ENCODE measurements around the gene CCDC148.

CCDC148 gene

GRCh38 chr2:158174956-158175355 is 281.6 kb downstream of the CCDC148 start:
- H3K4me3 Mint-ChIP-seq = no peak overlapping the region
- H3K27ac Mint-ChIP-seq = no peak overlapping the region
- H3K36me3 Mint-ChIP-seq (ENCODE audit: low read depth) = no peaks in the 10 kb centered on the region
- H3K4me1 Mint-ChIP-seq (ENCODE audit: low read depth) = no peaks in the 10 kb centered on the region
- DNase-seq = no peak
- no peaks in the 10 kb centered on the region for H3K9me3 Mint-ChIP-seq
- H3K27me3 Mint-ChIP-seq = peaks cover 35% of the 10 kb centered on the region

- Mint-ChIP-seq H3K4me3 (no peak overlapping the region), H3K36me3 (ENCODE audit: low read depth) (no peaks in the 10 kb centered on the region), H3K4me1 (ENCODE audit: low read depth) (no peaks in the 10 kb centered on the region), H3K9me3 (no peaks in the 10 kb centered on the region), H3K27ac (no peak overlapping the region), H3K27me3 (peaks cover 36% of the 10 kb centered on the region)
- no peak for DNase-seq
Observed at GRCh38 chr2:158174495-158174894, 282.1 kb downstream of the CCDC148 start.

GRCh38 chr2:158172719-158173118 is 283.8 kb downstream of the CCDC148 start:
- Mint-ChIP-seq H3K27me3 (peaks cover 22% of the 10 kb centered on the region), H3K27ac (no peak overlapping the region), H3K9me3 (no peaks in the 10 kb centered on the region), H3K4me1 (ENCODE audit: low read depth) (no peaks in the 10 kb centered on the region), H3K4me3 (no peak overlapping the region), H3K36me3 (ENCODE audit: low read depth) (no peaks in the 10 kb centered on the region)
- no peak for DNase-seq

- DNase-seq = no peak
- Mint-ChIP-seq H3K4me3 (no peak overlapping the region), H3K27me3 (peaks cover 13% of the 10 kb centered on the region), H3K36me3 (ENCODE audit: low read depth) (no peaks in the 10 kb centered on the region), H3K27ac (no peak overlapping the region), H3K4me1 (ENCODE audit: low read depth) (no peaks in the 10 kb centered on the region), H3K9me3 (no peaks in the 10 kb centered on the region)
Observed at GRCh38 chr2:158154596-158154995, 302.0 kb downstream of the CCDC148 start.

GRCh38 chr2:158153270-158154015 is 303.1 kb downstream of the CCDC148 start:
- DNase-seq = no peak
- Mint-ChIP-seq H3K4me3 (no peak overlapping the region), H3K27me3 (peaks cover 13% of the 10 kb centered on the region), H3K36me3 (ENCODE audit: low read depth) (no peaks in the 10 kb centered on the region), H3K27ac (no peak overlapping the region), H3K9me3 (no peaks in the 10 kb centered on the region), H3K4me1 (ENCODE audit: low read depth) (no peaks in the 10 kb centered on the region)

- Mint-ChIP-seq H3K4me3 (no peak overlapping the region), H3K9me3 (peaks cover 8% of the 10 kb centered on the region)
Observed at GRCh38 chr2:158144914-158145625, 311.5 kb downstream of the CCDC148 start.

GRCh38 chr2:158143703-158144360 is 312.7 kb downstream of the CCDC148 start:
- H3K36me3 Mint-ChIP-seq (ENCODE audit: low read depth) = no peaks in the 10 kb centered on the region
- H3K9me3 Mint-ChIP-seq = peaks cover 8% of the 10 kb centered on the region
- H3K4me3 Mint-ChIP-seq = no peak overlapping the region
- H3K27me3 Mint-ChIP-seq = peaks cover 41% of the 10 kb centered on the region
- no peak overlapping the region for H3K27ac Mint-ChIP-seq
- no peak for DNase-seq
- H3K4me1 Mint-ChIP-seq (ENCODE audit: low read depth) = no peaks in the 10 kb centered on the region

More at GRCh38 chr2:158144914-158145625, 311.5 kb downstream of the CCDC148 start:
- DNase-seq = no peak
- Mint-ChIP-seq H3K27me3 (peaks cover 38% of the 10 kb centered on the region), H3K4me1 (ENCODE audit: low read depth) (no peaks in the 10 kb centered on the region), H3K27ac (no peak overlapping the region), H3K36me3 (ENCODE audit: low read depth) (no peaks in the 10 kb centered on the region)

- Mint-ChIP-seq H3K9me3 (peaks cover 8% of the 10 kb centered on the region), H3K27ac (no peak overlapping the region), H3K27me3 (peaks cover 38% of the 10 kb centered on the region), H3K36me3 (ENCODE audit: low read depth) (no peaks in the 10 kb centered on the region), H3K4me1 (ENCODE audit: low read depth) (no peaks in the 10 kb centered on the region), H3K4me3 (no peak overlapping the region)
- DNase-seq = no peak
Observed at GRCh38 chr2:158142568-158143332, 313.8 kb downstream of the CCDC148 start.

- no peak overlapping the region for H3K4me3 Mint-ChIP-seq
- H3K4me1 Mint-ChIP-seq (ENCODE audit: low read depth) = no peaks in the 10 kb centered on the region
- H3K36me3 Mint-ChIP-seq (ENCODE audit: low read depth) = no peaks in the 10 kb centered on the region
- peaks cover 33% of the 10 kb centered on the region for H3K27me3 Mint-ChIP-seq
- DNase-seq = no peak
- no peak overlapping the region for H3K27ac Mint-ChIP-seq
- H3K9me3 Mint-ChIP-seq = peaks cover 8% of the 10 kb centered on the region
Observed at GRCh38 chr2:158142165-158142564, 314.4 kb downstream of the CCDC148 start.

- Mint-ChIP-seq H3K27me3 (peaks cover 23% of the 10 kb centered on the region), H3K4me3 (no peak overlapping the region), H3K9me3 (no peaks in the 10 kb centered on the region), H3K27ac (no peak overlapping the region), H3K36me3 (ENCODE audit: low read depth) (no peaks in the 10 kb centered on the region), H3K4me1 (ENCODE audit: low read depth) (no peaks in the 10 kb centered on the region)
- no peak for DNase-seq
Observed at GRCh38 chr2:158140201-158140600, 316.4 kb downstream of the CCDC148 start.

- Mint-ChIP-seq H3K36me3 (ENCODE audit: low read depth) (no peaks in the 10 kb centered on the region), H3K4me1 (ENCODE audit: low read depth) (no peaks in the 10 kb centered on the region), H3K27me3 (peaks cover 14% of the 10 kb centered on the region), H3K27ac (no peak overlapping the region), H3K4me3 (no peak overlapping the region), H3K9me3 (no peaks in the 10 kb centered on the region)
- no peak for DNase-seq
Observed at GRCh38 chr2:158138255-158138654, 318.3 kb downstream of the CCDC148 start.

- no peaks in the 10 kb centered on the region for H3K36me3 Mint-ChIP-seq (ENCODE audit: low read depth)
- H3K27me3 Mint-ChIP-seq = peaks cover 11% of the 10 kb centered on the region
- no peaks in the 10 kb centered on the region for H3K4me1 Mint-ChIP-seq (ENCODE audit: low read depth)
- no peak overlapping the region for H3K27ac Mint-ChIP-seq
- no peak overlapping the region for H3K4me3 Mint-ChIP-seq
- H3K9me3 Mint-ChIP-seq = no peaks in the 10 kb centered on the region
- DNase-seq = no peak
Observed at GRCh38 chr2:158135096-158135495, 321.5 kb downstream of the CCDC148 start.

- H3K9me3 Mint-ChIP-seq = no peaks in the 10 kb centered on the region
- H3K36me3 Mint-ChIP-seq (ENCODE audit: low read depth) = no peaks in the 10 kb centered on the region
- DNase-seq = no peak
Observed at GRCh38 chr2:158134655-158135054, 321.9 kb downstream of the CCDC148 start.

GRCh38 chr2:158134055-158134454 is 322.5 kb downstream of the CCDC148 start:
- Mint-ChIP-seq H3K36me3 (ENCODE audit: low read depth) (no peaks in the 10 kb centered on the region), H3K27ac (no peak overlapping the region), H3K9me3 (no peaks in the 10 kb centered on the region), H3K4me1 (ENCODE audit: low read depth) (no peaks in the 10 kb centered on the region), H3K27me3 (peaks cover 8% of the 10 kb centered on the region), H3K4me3 (no peak overlapping the region)
- DNase-seq = no peak

More at GRCh38 chr2:158134655-158135054, 321.9 kb downstream of the CCDC148 start:
- Mint-ChIP-seq H3K27ac (no peak overlapping the region), H3K4me1 (ENCODE audit: low read depth) (no peaks in the 10 kb centered on the region), H3K27me3 (peaks cover 10% of the 10 kb centered on the region), H3K4me3 (no peak overlapping the region)
